Mononuclear cell (primary cell): ENCODE results near the gene CRABP2. TPM values are rescaled to one million over a fixed set of nuclear protein-coding genes. Genes with fewer than 3 reads are reported as not detected.

Source experiments
- H3K27me3 ChIP-seq: 2 replicates; pipeline ENCODE4 v1.6.0; 2011; ENCODE audit warnings: low read length, control low read depth; ENCODE audit not compliant: insufficient read depth
- H3K4me1 ChIP-seq: 2 replicates; pipeline ENCODE4 v1.5.1; 2011; ENCODE audit warnings: mild to moderate bottlenecking, low read length, control low read depth; ENCODE audit not compliant: insufficient read depth
- H3K4me3 ChIP-seq: 2 replicates; pipeline ENCODE4 v1.5.1; 2011; ENCODE audit warnings: mild to moderate bottlenecking, low read length, moderate library complexity
- H3K9me3 ChIP-seq: 2 replicates; pipeline ENCODE4 v1.5.1; 2011; ENCODE audit warnings: low read depth, mild to moderate bottlenecking, control low read depth, low read length
- total RNA-seq: library from RNA; depleted of rRNA; stranded (reverse); fragments of >200 nt; gene quantifications from one replicate; pipeline ENCODE4 v1.2.3, GENCODE V29; 2012

Gene CRABP2
- total RNA-seq, 1 donor, result 0.42 TPM

DNA sequence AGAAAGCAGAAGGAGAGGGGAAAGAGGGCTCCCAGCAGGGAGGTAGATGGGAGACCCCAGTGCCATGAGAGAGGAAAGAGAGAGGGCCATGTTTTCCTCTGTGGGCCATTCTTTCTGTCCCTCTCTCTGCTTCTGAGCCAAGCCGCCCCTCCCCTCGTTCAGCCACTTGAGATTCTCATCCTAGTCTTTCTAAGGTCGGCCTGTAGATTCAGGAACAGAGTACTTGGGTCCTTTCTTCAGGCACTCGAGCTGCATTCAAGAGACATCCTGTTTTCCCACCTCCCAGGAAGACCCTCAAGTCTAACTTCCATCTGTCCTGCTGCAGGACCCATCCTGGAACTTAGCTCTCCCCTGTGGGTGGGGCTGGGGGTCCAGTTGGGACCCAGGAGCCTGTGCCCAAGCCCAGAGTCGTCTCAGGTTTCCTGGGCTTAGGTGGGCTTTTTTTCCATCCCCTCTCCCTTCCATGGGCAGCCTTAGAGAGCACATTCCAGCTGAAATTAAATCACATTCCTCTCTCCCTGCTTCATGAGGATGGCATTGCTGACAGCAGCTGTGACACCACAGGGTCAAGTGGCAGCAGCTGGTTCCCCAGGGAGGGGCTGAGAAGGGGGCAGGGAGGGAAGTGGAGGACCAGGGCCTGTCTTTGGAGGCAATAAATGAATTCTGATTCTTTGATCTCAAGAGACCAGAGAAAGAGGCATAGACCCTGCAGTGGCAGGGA, 41.2 kb downstream of the CRABP2 start:
- peaks cover 60% of the 10 kb centered on the region for H3K4me1 ChIP-seq
- no peaks in the 10 kb centered on the region for H3K27me3 ChIP-seq
- no peak overlapping the region for H3K4me3 ChIP-seq
- no peaks in the 10 kb centered on the region for H3K9me3 ChIP-seq

GRCh38 chr1:156663178-156663577, 42.2 kb downstream of the CRABP2 start:
- no peaks in the 10 kb centered on the region for H3K9me3 ChIP-seq
- H3K4me3 ChIP-seq, result no peak overlapping the region
- peaks cover 64% of the 10 kb centered on the region for H3K4me1 ChIP-seq
- H3K27me3 ChIP-seq, result no peaks in the 10 kb centered on the region

DNA sequence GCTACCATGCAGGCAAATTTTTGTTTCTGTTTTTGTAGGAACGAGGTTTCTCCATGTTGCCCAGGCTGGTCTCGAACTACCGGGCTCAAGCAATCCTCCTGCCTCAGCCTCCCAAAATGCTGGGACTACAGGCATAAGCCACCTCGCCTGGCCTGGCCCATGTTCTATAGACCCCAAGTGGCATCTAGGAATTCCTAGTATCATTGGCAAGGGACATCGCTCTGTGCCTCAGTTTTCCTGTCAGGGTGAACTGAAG, 42.7 kb downstream of the CRABP2 start:
- no peaks in the 10 kb centered on the region for H3K27me3 ChIP-seq
- no peaks in the 10 kb centered on the region for H3K9me3 ChIP-seq
- peaks cover 69% of the 10 kb centered on the region for H3K4me1 ChIP-seq
- no peak overlapping the region for H3K4me3 ChIP-seq

- Histone ChIP-seq H3K9me3 (no peaks in the 10 kb centered on the region), H3K27me3 (peaks cover 4% of the 10 kb centered on the region), H3K4me3 (no peak overlapping the region), H3K4me1 (peaks cover 74% of the 10 kb centered on the region)
Measured at GRCh38 chr1:156662005-156662799, 43.2 kb downstream of the CRABP2 start.

GRCh38 chr1:156660752-156661112, 44.7 kb downstream of the CRABP2 start:
- H3K4me3 ChIP-seq, result no peak overlapping the region
- no peaks in the 10 kb centered on the region for H3K9me3 ChIP-seq
- peaks cover 19% of the 10 kb centered on the region for H3K27me3 ChIP-seq
- H3K4me1 ChIP-seq, result peaks cover 82% of the 10 kb centered on the region

- Histone ChIP-seq H3K27me3 (peaks cover 24% of the 10 kb centered on the region), H3K4me3 (no peak overlapping the region), H3K9me3 (no peaks in the 10 kb centered on the region), H3K4me1 (peaks cover 79% of the 10 kb centered on the region)
Measured at GRCh38 chr1:156659988-156660751, 45.2 kb downstream of the CRABP2 start.

DNA sequence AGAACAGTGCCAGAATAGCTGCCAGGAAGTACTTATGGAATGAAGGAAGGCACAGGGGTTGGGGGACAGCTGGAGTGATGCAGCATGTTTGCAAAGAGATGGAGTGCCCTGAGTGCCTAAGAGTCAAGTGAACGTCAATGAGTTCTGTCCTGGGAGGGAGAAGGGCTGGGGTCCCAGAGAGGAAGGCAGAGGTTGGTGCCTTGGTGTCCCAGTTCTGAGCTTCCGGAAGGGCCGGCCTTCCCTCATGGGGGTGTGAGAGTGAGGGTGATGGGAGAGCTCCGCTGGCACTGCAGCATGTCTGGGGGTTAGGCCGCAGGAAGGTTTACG, 45.8 kb downstream of the CRABP2 start:
- Histone ChIP-seq H3K27me3 (peaks cover 28% of the 10 kb centered on the region), H3K4me3 (no peak overlapping the region), H3K9me3 (no peaks in the 10 kb centered on the region), H3K4me1 (peaks cover 73% of the 10 kb centered on the region)

- peaks cover 68% of the 10 kb centered on the region for H3K4me1 ChIP-seq
- no peak overlapping the region for H3K4me3 ChIP-seq
- H3K27me3 ChIP-seq, result peaks cover 33% of the 10 kb centered on the region
- no peaks in the 10 kb centered on the region for H3K9me3 ChIP-seq
Measured at GRCh38 chr1:156658945-156659574, 46.3 kb downstream of the CRABP2 start.

GRCh38 chr1:156658496-156658895, 46.9 kb downstream of the CRABP2 start:
- Histone ChIP-seq H3K4me3 (no peak overlapping the region), H3K4me1 (peaks cover 65% of the 10 kb centered on the region), H3K27me3 (peaks cover 38% of the 10 kb centered on the region), H3K9me3 (no peaks in the 10 kb centered on the region)

- no peaks in the 10 kb centered on the region for H3K9me3 ChIP-seq
- H3K4me1 ChIP-seq, result peaks cover 58% of the 10 kb centered on the region
- no peak overlapping the region for H3K4me3 ChIP-seq
- peaks cover 40% of the 10 kb centered on the region for H3K27me3 ChIP-seq
Measured at GRCh38 chr1:156657741-156658319, 47.6 kb downstream of the CRABP2 start.

GRCh38 chr1:156656806-156657740, 48.3 kb downstream of the CRABP2 start:
- Histone ChIP-seq H3K27me3 (peaks cover 40% of the 10 kb centered on the region), H3K4me3 (no peak overlapping the region), H3K4me1 (peaks cover 51% of the 10 kb centered on the region), H3K9me3 (no peaks in the 10 kb centered on the region)

DNA sequence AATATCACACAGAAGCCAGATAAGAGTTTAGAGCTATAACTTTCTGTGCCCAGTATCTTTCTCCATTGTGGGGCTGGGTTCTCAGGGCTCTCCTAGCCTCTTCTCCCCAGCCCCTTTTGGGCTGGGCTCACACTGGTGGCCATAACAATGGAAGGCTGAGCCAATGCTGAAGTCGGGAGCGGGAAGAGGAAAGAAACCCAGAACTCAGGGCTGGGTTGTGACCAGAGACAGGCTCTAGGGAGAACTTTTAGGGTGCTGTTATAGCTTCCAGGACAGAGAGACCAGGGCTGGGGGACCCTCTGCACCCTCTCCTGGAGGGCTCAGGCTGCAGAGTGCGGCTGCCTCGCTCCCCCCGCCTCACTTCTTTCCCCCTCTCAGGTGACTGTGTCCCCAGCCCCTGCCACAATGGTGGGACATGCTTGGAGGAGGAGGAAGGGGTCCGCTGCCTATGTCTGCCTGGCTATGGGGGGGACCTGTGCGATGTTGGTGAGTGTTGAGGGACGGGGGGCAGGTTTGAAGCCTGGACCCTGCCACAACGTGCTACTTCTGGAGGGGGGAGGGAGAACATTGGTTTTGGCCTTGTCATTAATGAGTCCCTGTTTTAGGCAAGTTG, 49.4 kb downstream of the CRABP2 start:
- peaks cover 40% of the 10 kb centered on the region for H3K4me1 ChIP-seq
- peaks cover 47% of the 10 kb centered on the region for H3K27me3 ChIP-seq
- H3K4me3 ChIP-seq, result no peak overlapping the region
- H3K9me3 ChIP-seq, result no peaks in the 10 kb centered on the region

DNA sequence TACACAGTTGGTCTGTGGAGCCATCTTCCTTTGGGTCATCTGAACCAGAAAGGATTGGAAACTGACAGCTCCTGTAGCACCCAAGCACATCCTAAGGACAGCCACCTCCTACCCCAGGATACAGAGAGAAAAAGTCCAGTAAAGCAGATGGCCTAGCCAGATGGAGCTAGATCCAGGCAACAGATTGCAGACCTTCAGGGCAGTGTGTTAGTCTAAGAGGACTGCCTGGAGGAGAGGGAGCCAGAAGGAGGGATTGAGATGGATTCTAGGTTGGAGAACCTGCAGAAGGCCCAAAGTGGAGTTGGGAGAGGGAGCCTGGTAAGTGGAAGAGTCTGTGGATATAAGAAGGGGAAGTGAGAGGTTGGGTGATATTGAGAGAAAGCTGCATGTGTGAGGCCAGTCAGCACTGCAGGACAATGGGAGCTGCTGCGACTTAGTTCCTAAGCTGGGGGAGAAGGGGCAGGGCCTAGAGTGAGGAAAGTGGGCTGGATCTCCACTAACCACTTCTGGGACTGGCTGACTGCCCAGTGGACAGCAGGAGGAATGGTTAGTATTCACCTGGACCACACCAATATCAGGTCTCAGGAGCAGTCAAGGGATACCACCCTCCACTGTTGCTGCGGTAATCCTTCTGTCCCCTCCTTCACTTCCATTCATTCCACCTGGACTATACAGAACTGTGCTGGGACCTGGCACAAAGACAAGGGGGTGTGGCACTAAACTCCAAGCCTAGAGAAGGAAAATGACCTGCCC, 50.1 kb downstream of the CRABP2 start:
- peaks cover 47% of the 10 kb centered on the region for H3K27me3 ChIP-seq
- peaks cover 33% of the 10 kb centered on the region for H3K4me1 ChIP-seq
- H3K9me3 ChIP-seq, result no peaks in the 10 kb centered on the region
- H3K4me3 ChIP-seq, result no peak overlapping the region
